Ovary (tissue), 3 donors: ENCODE measurements around the gene LCOR.

Experiments used
- CTCF ChIP-seq, 3 donors: fragments of 450-650 bp in 2 of 3; fragments of 200-600 bp in 1 of 3; IDR thresholded peaks; one replicate each; pipeline versions ENCODE4 v1.5.1 to v1.8.0; 2016 to 2022; ENCODE audit warnings: antibody characterized with exemption in 3 of 3, mild to moderate bottlenecking in 1 of 3
- EP300 ChIP-seq: sonication (generic); formaldehyde crosslinking; IDR thresholded peaks from one replicate; pipeline ENCODE4 v1.6.1; 2017; ENCODE audit warnings: antibody characterized with exemption
- POLR2A ChIP-seq: fragments of 450-650 bp; IDR thresholded peaks from one replicate; pipeline ENCODE4 v1.6.1; 2017; ENCODE audit warnings: antibody characterized with exemption, mild to moderate bottlenecking, moderate library complexity
- donor health status: DM: no; HTN: no; CAD: no.

- no peak for TF ChIP-seq CTCF (IDR thresholded peaks at IDR 0.05)
- no peak for TF ChIP-seq EP300
- TF ChIP-seq POLR2A = no peak
Measured at GRCh38 chr10:96889415-96890171, 57.5 kb downstream of the LCOR start.
